ENCODE data around the gene ZSWIM3.
"Not testable (repeated sequence)": the region's sequence is repeated elsewhere in the genome, so short reads cannot be mapped to it uniquely, and the experiment has no call there.

The ZSWIM3 gene

GRCh38 chr20:45823949-45824835 lies 33.2 kb upstream of the ZSWIM3 start:
- H3K4me3 ChIP-seq (ENCODE audit: low read depth, low read length), result no peak overlapping the region
- peak; percentile 47 for DNase-seq (ENCODE audit: low read depth)

GRCh38 chr20:45826381-45827019 lies 30.9 kb upstream of the ZSWIM3 start:
- no peak for TF ChIP-seq CTCF (conservative IDR thresholded peaks at IDR 0.05; ENCODE audit: low read depth, low read length)
- H3K4me3 ChIP-seq (ENCODE audit: low read depth, low read length), result no peak overlapping the region
- peak; percentile 71 for DNase-seq (ENCODE audit: low read depth)

More at GRCh38 chr20:45823949-45824835, 33.2 kb upstream of the ZSWIM3 start:
- peak; percentile 62 for TF ChIP-seq CTCF (conservative IDR thresholded peaks at IDR 0.05; ENCODE audit: low read depth, low read length)

GRCh38 chr20:45827030-45827652 lies 30.3 kb upstream of the ZSWIM3 start, which contains the start of gene TNNC2:
TNNC2 (minus strand) TSS chr20:45827312; CDS start chr20:45827248, 64 bp downstream.
- no peak for TF ChIP-seq CTCF (conservative IDR thresholded peaks at IDR 0.05; ENCODE audit: low read depth, low read length)

GRCh38 chr20:45827712-45828111 lies 29.7 kb upstream of the ZSWIM3 start:
- no peak for DNase-seq (ENCODE audit: low read depth)
- no peak for TF ChIP-seq CTCF (conservative IDR thresholded peaks at IDR 0.05; ENCODE audit: low read depth, low read length)
- H3K4me3 ChIP-seq (ENCODE audit: low read depth, low read length), result no peak overlapping the region

More at GRCh38 chr20:45827030-45827652, 30.3 kb upstream of the ZSWIM3 start, which contains the start of gene TNNC2:
- DNase-seq (ENCODE audit: low read depth), result no peak
- H3K4me3 ChIP-seq (ENCODE audit: low read depth, low read length), result no peak within 1 kb of the TSS

GRCh38 chr20:45828589-45828988 lies 28.8 kb upstream of the ZSWIM3 start:
- no peak for TF ChIP-seq CTCF (conservative IDR thresholded peaks at IDR 0.05; ENCODE audit: low read depth, low read length)

GRCh38 chr20:45829673-45830106 lies 27.7 kb upstream of the ZSWIM3 start:
- H3K4me3 ChIP-seq (ENCODE audit: low read depth, low read length); DNase-seq (ENCODE audit: low read depth): not testable (repeated sequence)

More at GRCh38 chr20:45828589-45828988, 28.8 kb upstream of the ZSWIM3 start:
- H3K4me3 ChIP-seq (ENCODE audit: low read depth, low read length), result no peak overlapping the region
- DNase-seq (ENCODE audit: low read depth), result no peak

- no peak for DNase-seq (ENCODE audit: low read depth)
- no peak for TF ChIP-seq CTCF (conservative IDR thresholded peaks at IDR 0.05; ENCODE audit: low read depth, low read length)
- H3K4me3 ChIP-seq (ENCODE audit: low read depth, low read length), result no peak overlapping the region
Measured at GRCh38 chr20:45832619-45833018, 24.8 kb upstream of the ZSWIM3 start.
